Epithelial cell of proximal tubule (primary cell): ENCODE measurements around the gene ENOX1. TPM values are rescaled to one million over a fixed set of nuclear protein-coding genes. Genes with fewer than 3 reads are reported as not detected.

Experiments
- DNase-seq: peaks from one replicate; pipeline ENCODE4 v3.0.0-alpha.2; 2011; ENCODE audit warnings: low read depth
- H3K4me3 ChIP-seq: 2 replicates; pipeline ENCODE4 v1.5.1; 2011; ENCODE audit warnings: low read depth, mild to moderate bottlenecking, low read length
- CTCF ChIP-seq: conservative IDR thresholded peaks from 2 replicates; pipeline ENCODE4 v1.5.1; 2012; ENCODE audit warnings: low read depth, mild to moderate bottlenecking, low read length
- total RNA-seq: library from RNA; depleted of rRNA; stranded (reverse); fragments of >200 nt; gene quantifications from 2 replicates; pipeline ENCODE4 v1.2.3, GENCODE V29; 2015

Gene ENOX1
- total RNA-seq, 1 donor from 2014 or later, result 0.17 TPM

GRCh38 chr13:43755844-43756243 is 30.9 kb downstream of the ENOX1 start:
- no peak overlapping the region for H3K4me3 ChIP-seq
- no peak for TF ChIP-seq CTCF
- DNase-seq, result no peak

GRCh38 chr13:43751624-43752023 is 35.1 kb downstream of the ENOX1 start:
- TF ChIP-seq CTCF, result no peak
- H3K4me3 ChIP-seq, result no peak overlapping the region
- no peak for DNase-seq

GRCh38 chr13:43749503-43749902 is 37.3 kb downstream of the ENOX1 start:
- no peak for TF ChIP-seq CTCF
- no peak overlapping the region for H3K4me3 ChIP-seq
- DNase-seq, result no peak

GRCh38 chr13:43744261-43745031 is 42.3 kb downstream of the ENOX1 start:
- no peak overlapping the region for H3K4me3 ChIP-seq
- DNase-seq, result no peak
- TF ChIP-seq CTCF, result no peak

GRCh38 chr13:43742911-43743310 is 43.9 kb downstream of the ENOX1 start:
- DNase-seq, result no peak
- TF ChIP-seq CTCF, result no peak
- no peak overlapping the region for H3K4me3 ChIP-seq

- no peak for DNase-seq
- H3K4me3 ChIP-seq, result no peak overlapping the region
- no peak for TF ChIP-seq CTCF
Observed at GRCh38 chr13:43737392-43737923, 49.3 kb downstream of the ENOX1 start.

GRCh38 chr13:43732726-43733125 is 54.0 kb downstream of the ENOX1 start:
- no peak for TF ChIP-seq CTCF
- no peak for DNase-seq
- H3K4me3 ChIP-seq, result no peak overlapping the region
